Astrocyte of the cerebellum (primary cell): ENCODE data around the gene PCGF1.
A peak's percentile ranks its signal among the peaks of the same experiment; 100 is the strongest.

ENCODE experiments used
- DNase-seq: peaks from one replicate; pipeline ENCODE4 v3.0.0-alpha.2; 2011; ENCODE audit warnings: low read depth
- H3K4me3 ChIP-seq: 2 replicates; pipeline ENCODE4 v1.5.1; 2011; ENCODE audit warnings: mild to moderate bottlenecking, low read depth, low read length, moderate library complexity
- CTCF ChIP-seq: IDR thresholded peaks from 2 replicates; pipeline ENCODE4 v1.5.1; 2012; ENCODE audit warnings: low read length, low read depth, moderate library complexity, mild to moderate bottlenecking; ENCODE audit errors: missing control alignments
- in situ Hi-C: cut with HindIII; loops from 2 replicates; pipeline ENCODE4 v1.10.0; 2017; ENCODE audit warnings: low sequenced_read_pairs

PCGF1 gene

GRCh38 chr2:74553892-74554819 is 46.7 kb upstream of the PCGF1 start, which contains the start of the genes DOK1 and LOXL3:
DOK1 (plus strand) TSS chr2:74554720; CDS start chr2:74554755, 35 bp downstream.
LOXL3 (minus strand) TSS chr2:74553942; CDS start chr2:74552634, 1,308 bp downstream.
- in situ Hi-C loops = no loop called here
- peak within 1 kb of the TSS; percentile 92 for H3K4me3 ChIP-seq
- no peak for TF ChIP-seq CTCF
- peak; percentile 89 for DNase-seq

DNA sequence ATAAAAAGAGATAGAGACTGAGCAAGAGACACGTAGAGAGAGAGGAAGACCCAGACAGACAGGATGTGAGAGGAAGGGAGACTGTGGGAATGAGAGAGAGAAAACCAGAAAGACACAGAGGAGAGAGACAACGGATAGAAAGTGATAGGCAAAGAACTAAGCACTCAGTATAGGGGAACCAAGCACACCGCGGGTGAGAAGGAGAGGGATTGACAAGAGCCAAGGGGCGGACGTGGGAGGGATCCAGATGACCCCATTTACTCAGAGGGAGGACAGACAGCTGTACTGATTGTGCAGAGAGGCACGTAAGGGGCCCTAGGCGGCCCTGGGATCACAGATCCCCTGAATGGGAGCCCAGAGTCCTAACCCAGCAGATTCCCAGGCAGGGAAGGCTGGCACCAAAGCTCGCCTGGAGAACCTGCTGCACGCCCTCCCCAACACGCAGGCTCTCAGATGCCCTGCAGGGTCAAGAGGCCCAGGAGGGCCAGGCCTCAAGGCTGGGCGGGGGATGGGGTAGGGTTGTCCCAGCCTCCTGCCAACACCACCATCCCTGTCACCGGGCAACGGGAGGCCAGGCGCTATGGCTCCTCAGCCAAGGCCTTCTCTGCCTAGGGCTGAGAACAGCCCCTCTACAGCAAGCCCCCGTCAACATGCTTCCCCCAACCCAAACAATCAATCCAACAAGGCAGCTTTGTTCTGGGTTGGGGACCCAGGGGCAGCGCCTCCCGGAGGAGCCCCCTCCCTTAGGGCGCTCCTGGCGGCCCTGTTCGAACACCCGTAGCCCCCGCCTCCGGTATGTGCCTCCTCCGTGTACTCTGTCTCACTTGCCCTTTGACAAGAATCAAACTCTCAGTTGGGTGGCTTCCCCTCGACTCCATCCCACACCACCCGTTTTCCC is 45.7 kb upstream of the PCGF1 start:
- H3K4me3 ChIP-seq = peak overlapping the region; percentile 92
- no peak for DNase-seq
- TF ChIP-seq CTCF = no peak
- in situ Hi-C loops = no loop called here

- no peak for TF ChIP-seq CTCF
- peak overlapping the region; percentile 92 for H3K4me3 ChIP-seq
- DNase-seq = no peak
- in situ Hi-C loops = no loop called here
Measured at GRCh38 chr2:74551942-74552913, 44.7 kb upstream of the PCGF1 start.

DNA sequence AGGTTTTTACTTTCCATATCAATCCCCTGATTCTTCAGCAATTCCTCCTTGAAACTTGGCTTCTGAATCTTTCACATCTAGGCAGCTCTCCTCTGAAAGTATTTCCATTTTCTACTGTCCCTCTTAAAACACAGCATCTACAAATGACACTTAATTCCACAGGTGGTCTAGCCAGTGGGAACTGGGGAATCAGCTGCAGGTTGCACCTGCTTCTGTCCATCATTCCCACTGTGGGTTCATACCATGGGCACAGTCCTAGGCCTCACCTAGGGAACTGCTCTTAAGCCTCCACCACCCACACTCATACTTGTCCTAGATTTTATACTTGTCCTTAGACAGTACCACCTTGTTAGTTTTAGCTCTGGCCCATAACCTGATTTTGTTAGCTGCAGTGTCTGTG is 44.0 kb upstream of the PCGF1 start:
- no peak for TF ChIP-seq CTCF
- in situ Hi-C loops = no loop called here
- no peak for DNase-seq
- peak overlapping the region; percentile 92 for H3K4me3 ChIP-seq

GRCh38 chr2:74550231-74550630 is 42.7 kb upstream of the PCGF1 start:
- DNase-seq = no peak
- in situ Hi-C loops = no loop called here
- TF ChIP-seq CTCF = no peak

More at GRCh38 chr2:74550231-74550630, 42.7 kb upstream of the PCGF1 start:
- no peak overlapping the region for H3K4me3 ChIP-seq
